ENCODE measurements around the gene MT1A. TPM values are rescaled to one million over a fixed set of nuclear protein-coding genes. Genes with fewer than 3 reads are reported as not detected.

The MT1A gene
- total and polyA plus RNA-seq, 2 of the 8 experiments (the other 6 are each of a cell fraction or from before 2014, with no cell fraction given) = not detected

DNA sequence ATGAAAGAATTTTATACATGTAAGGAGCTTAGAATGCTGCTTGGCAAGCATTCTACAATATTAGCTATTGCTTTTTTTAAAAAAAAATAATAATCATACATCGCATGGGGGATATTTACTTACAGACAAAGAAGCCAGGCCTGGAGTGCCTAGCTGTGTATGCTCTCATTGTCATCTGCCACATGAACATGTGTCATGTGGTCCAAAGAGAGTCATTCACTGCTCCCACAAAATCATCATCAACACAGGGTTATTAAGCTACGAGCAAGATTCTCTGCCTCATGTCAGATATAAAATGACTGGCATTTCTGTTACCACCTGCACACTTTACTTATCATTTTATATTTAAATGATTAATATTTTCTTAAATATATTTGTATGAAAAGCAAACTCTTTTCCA lies 14.8 kb upstream of the MT1A start (continued):
- TF ChIP-seq, protein P1, sequence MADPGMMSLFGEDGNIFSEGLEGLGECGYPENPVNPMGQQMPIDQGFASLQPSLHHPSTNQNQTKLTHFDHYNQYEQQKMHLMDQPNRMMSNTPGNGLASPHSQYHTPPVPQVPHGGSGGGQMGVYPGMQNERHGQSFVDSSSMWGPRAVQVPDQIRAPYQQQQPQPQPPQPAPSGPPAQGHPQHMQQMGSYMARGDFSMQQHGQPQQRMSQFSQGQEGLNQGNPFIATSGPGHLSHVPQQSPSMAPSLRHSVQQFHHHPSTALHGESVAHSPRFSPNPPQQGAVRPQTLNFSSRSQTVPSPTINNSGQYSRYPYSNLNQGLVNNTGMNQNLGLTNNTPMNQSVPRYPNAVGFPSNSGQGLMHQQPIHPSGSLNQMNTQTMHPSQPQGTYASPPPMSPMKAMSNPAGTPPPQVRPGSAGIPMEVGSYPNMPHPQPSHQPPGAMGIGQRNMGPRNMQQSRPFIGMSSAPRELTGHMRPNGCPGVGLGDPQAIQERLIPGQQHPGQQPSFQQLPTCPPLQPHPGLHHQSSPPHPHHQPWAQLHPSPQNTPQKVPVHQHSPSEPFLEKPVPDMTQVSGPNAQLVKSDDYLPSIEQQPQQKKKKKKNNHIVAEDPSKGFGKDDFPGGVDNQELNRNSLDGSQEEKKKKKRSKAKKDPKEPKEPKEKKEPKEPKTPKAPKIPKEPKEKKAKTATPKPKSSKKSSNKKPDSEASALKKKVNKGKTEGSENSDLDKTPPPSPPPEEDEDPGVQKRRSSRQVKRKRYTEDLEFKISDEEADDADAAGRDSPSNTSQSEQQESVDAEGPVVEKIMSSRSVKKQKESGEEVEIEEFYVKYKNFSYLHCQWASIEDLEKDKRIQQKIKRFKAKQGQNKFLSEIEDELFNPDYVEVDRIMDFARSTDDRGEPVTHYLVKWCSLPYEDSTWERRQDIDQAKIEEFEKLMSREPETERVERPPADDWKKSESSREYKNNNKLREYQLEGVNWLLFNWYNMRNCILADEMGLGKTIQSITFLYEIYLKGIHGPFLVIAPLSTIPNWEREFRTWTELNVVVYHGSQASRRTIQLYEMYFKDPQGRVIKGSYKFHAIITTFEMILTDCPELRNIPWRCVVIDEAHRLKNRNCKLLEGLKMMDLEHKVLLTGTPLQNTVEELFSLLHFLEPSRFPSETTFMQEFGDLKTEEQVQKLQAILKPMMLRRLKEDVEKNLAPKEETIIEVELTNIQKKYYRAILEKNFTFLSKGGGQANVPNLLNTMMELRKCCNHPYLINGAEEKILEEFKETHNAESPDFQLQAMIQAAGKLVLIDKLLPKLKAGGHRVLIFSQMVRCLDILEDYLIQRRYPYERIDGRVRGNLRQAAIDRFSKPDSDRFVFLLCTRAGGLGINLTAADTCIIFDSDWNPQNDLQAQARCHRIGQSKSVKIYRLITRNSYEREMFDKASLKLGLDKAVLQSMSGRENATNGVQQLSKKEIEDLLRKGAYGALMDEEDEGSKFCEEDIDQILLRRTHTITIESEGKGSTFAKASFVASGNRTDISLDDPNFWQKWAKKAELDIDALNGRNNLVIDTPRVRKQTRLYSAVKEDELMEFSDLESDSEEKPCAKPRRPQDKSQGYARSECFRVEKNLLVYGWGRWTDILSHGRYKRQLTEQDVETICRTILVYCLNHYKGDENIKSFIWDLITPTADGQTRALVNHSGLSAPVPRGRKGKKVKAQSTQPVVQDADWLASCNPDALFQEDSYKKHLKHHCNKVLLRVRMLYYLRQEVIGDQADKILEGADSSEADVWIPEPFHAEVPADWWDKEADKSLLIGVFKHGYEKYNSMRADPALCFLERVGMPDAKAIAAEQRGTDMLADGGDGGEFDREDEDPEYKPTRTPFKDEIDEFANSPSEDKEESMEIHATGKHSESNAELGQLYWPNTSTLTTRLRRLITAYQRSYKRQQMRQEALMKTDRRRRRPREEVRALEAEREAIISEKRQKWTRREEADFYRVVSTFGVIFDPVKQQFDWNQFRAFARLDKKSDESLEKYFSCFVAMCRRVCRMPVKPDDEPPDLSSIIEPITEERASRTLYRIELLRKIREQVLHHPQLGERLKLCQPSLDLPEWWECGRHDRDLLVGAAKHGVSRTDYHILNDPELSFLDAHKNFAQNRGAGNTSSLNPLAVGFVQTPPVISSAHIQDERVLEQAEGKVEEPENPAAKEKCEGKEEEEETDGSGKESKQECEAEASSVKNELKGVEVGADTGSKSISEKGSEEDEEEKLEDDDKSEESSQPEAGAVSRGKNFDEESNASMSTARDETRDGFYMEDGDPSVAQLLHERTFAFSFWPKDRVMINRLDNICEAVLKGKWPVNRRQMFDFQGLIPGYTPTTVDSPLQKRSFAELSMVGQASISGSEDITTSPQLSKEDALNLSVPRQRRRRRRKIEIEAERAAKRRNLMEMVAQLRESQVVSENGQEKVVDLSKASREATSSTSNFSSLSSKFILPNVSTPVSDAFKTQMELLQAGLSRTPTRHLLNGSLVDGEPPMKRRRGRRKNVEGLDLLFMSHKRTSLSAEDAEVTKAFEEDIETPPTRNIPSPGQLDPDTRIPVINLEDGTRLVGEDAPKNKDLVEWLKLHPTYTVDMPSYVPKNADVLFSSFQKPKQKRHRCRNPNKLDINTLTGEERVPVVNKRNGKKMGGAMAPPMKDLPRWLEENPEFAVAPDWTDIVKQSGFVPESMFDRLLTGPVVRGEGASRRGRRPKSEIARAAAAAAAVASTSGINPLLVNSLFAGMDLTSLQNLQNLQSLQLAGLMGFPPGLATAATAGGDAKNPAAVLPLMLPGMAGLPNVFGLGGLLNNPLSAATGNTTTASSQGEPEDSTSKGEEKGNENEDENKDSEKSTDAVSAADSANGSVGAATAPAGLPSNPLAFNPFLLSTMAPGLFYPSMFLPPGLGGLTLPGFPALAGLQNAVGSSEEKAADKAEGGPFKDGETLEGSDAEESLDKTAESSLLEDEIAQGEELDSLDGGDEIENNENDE (IDR thresholded peaks at IDR 0.05; ENCODE audit: insufficient replicate concordance, low read length) = no peak
- TF ChIP-seq MAFK (IDR thresholded peaks at IDR 0.05; ENCODE audit: low read depth, low read length) (no peak), NRF1 (IDR thresholded peaks at IDR 0.05; ENCODE audit: low read depth, low read length) (no peak)

Data from H1 (cell line).